ENCODE results near the gene CACNA1S. TPM values are rescaled to one million over a fixed set of nuclear protein-coding genes. Genes with fewer than 3 reads are reported as not detected.

CACNA1S gene
- total and polyA plus RNA-seq, 2 of the 4 experiments (the other 2 are of a cell fraction), result not detected

- no peak overlapping the region for H2BK5ac ChIP-seq (ENCODE audit: low read depth, low read length, poor library complexity, severe bottlenecking)
- no peaks in the 10 kb centered on the region for H3K9me1 ChIP-seq (ENCODE audit: insufficient read depth, low read length)
- no peak overlapping the region for H2AK5ac ChIP-seq (ENCODE audit: low read depth, low read length)
- H2BK15ac ChIP-seq (ENCODE audit: low read depth, low read length), result no peak overlapping the region
- no peak overlapping the region for H3K9ac ChIP-seq (ENCODE audit: low read depth, low read length)
- no peak overlapping the region for H2BK120ac ChIP-seq (ENCODE audit: low read depth, low read length)
- no peak overlapping the region for H3K4me3 ChIP-seq (ENCODE audit: insufficient read depth, low read depth, low read length)
- no peak overlapping the region for H3K27ac ChIP-seq (ENCODE audit: insufficient read depth, low read length)
- intact Hi-C loops (cut with micrococcal nuclease), result no loop called here
- H4K5ac ChIP-seq (ENCODE audit: low read depth, low read length), result no peak overlapping the region
- no peaks in the 10 kb centered on the region for H3K4me1 ChIP-seq (ENCODE audit: control insufficient read depth, insufficient read depth, low read length)
- in situ Hi-C loops (cut with MboI; ENCODE audit: low sequenced_read_pairs), result loop anchor here (5.0 to 10.0 kb wide), 3 partner anchors 63 to 478 kb away; partner anchors contain the start of gene KIF14
- no peak overlapping the region for H3K4me2 ChIP-seq (ENCODE audit: low read depth, low read length)
- H3K56ac ChIP-seq (ENCODE audit: extremely low read depth, insufficient read depth, low read length), result no peak overlapping the region
- DNase-seq (no peak), ATAC-seq (ENCODE audit: low read depth) (no peak)
- ChIA-PET POLR2A (ENCODE audit: unreplicated experiment) (no interaction called here), CTCF (no interaction called here)
- no TSS peak for BruUV-seq (replicated peaks)
- H4K20me1 ChIP-seq (ENCODE audit: insufficient read depth, low read length), result no peaks in the 10 kb centered on the region
- H3K9me3 ChIP-seq (ENCODE audit: control insufficient read depth, insufficient read depth, low read length), result no peaks in the 10 kb centered on the region
- no peak overlapping the region for H4K8ac ChIP-seq (ENCODE audit: low read depth in 2 of 2, low read length in 2 of 2)
- H2AK9ac ChIP-seq (replicated peaks; ENCODE audit: low read depth, low read length, poor library complexity), result no peak overlapping the region
- H2AFZ ChIP-seq (replicated peaks; ENCODE audit: low read length, poor library complexity), result no peak overlapping the region
- H3K18ac ChIP-seq (ENCODE audit: low read depth, low read length), result no peak overlapping the region
- H2BK20ac ChIP-seq (ENCODE audit: low read depth, low read length), result no peak overlapping the region
- no peak overlapping the region for H4K91ac ChIP-seq (ENCODE audit: insufficient read depth, low read depth, low read length)
- no peak overlapping the region for H3K4ac ChIP-seq (ENCODE audit: low read depth, low read length)
- dilution Hi-C loops (cut with HindIII; ENCODE audit: low sequenced_read_pairs, unreplicated experiment), result no loop called here
- H3K14ac ChIP-seq (replicated peaks; ENCODE audit: low read depth, low read length), result no peak overlapping the region
- peaks cover 38% of the 10 kb centered on the region for H3K27me3 ChIP-seq (ENCODE audit: control insufficient read depth, insufficient read depth, low read length)
- WGBS, 2 experiments (ENCODE audit: extremely low coverage in 2 of 2, insufficient read length in 1 of 2), result 51% methylated on average over 3 of the region's 5 CpGs; no CpG with 5 or more reads in 1 of the 2 experiments
- H3K36me3 ChIP-seq (ENCODE audit: control insufficient read depth, insufficient read depth, low read length), result no peaks in the 10 kb centered on the region
- TF ChIP-seq CHD1 (IDR thresholded peaks at IDR 0.05; ENCODE audit: low read depth, low read length), result no peak
- TF ChIP-seq ELK1 (IDR thresholded peaks at IDR 0.05; ENCODE audit: borderline replicate concordance, low read depth, low read length), result no peak
- no peak for TF ChIP-seq CTCF (conservative IDR thresholded peaks at IDR 0.05; ENCODE audit: low read depth, low read length)
- no peak for TF ChIP-seq RCOR1 (IDR thresholded peaks at IDR 0.05; ENCODE audit: insufficient replicate concordance, low read length)
- no peak for TF ChIP-seq RAD21 (IDR thresholded peaks at IDR 0.05; ENCODE audit: low read length)
- no peak for TF ChIP-seq CEBPB (IDR thresholded peaks at IDR 0.05; ENCODE audit: low read depth, low read length)
- no peak for TF ChIP-seq BHLHE40 (IDR thresholded peaks at IDR 0.05; ENCODE audit: low read depth, low read length)
- no peak for TF ChIP-seq MXI1 (IDR thresholded peaks at IDR 0.05; ENCODE audit: borderline replicate concordance, low read depth, low read length)
- TF ChIP-seq POLR2A (IDR thresholded peaks at IDR 0.05; ENCODE audit: low read depth, low read length), result no peak
- TF ChIP-seq MAZ (IDR thresholded peaks at IDR 0.05; ENCODE audit: borderline replicate concordance, low read depth, low read length), result no peak
- no peak for TF ChIP-seq USF2 (IDR thresholded peaks at IDR 0.05; ENCODE audit: low read depth, low read length)
- no peak for TF ChIP-seq NFE2L2 (IDR thresholded peaks at IDR 0.05; ENCODE audit: low read depth, low read length)
- TF ChIP-seq MAFK (IDR thresholded peaks at IDR 0.05; ENCODE audit: low read depth, low read length), result no peak
- no peak for TF ChIP-seq RFX5 (IDR thresholded peaks at IDR 0.05; ENCODE audit: low read depth, low read length)
- no peak for TF ChIP-seq FOS (IDR thresholded peaks at IDR 0.05; ENCODE audit: low read depth, low read length)
- TF ChIP-seq SMC3 (IDR thresholded peaks at IDR 0.05; ENCODE audit: low read depth, low read length), result no peak
- no peaks in the 10 kb centered on the region for H3K79me1 ChIP-seq (ENCODE audit: low read depth in 1 of 2, low read length in 2 of 2)
- no peak overlapping the region for H3K23ac ChIP-seq (ENCODE audit: low read depth, low read length)
These were observed 72.3 kb downstream of the CACNA1S start for GRCh38 chr1:201039876-201040275.

All from IMR-90 (cell line).